ENCODE data around the gene UCMA. TPM values are rescaled to one million over a fixed set of nuclear protein-coding genes. Genes with fewer than 3 reads are reported as not detected.

UCMA gene
- total and polyA plus RNA-seq, 2 of the 4 experiments (the other 2 are of a cell fraction): not detected

DNA sequence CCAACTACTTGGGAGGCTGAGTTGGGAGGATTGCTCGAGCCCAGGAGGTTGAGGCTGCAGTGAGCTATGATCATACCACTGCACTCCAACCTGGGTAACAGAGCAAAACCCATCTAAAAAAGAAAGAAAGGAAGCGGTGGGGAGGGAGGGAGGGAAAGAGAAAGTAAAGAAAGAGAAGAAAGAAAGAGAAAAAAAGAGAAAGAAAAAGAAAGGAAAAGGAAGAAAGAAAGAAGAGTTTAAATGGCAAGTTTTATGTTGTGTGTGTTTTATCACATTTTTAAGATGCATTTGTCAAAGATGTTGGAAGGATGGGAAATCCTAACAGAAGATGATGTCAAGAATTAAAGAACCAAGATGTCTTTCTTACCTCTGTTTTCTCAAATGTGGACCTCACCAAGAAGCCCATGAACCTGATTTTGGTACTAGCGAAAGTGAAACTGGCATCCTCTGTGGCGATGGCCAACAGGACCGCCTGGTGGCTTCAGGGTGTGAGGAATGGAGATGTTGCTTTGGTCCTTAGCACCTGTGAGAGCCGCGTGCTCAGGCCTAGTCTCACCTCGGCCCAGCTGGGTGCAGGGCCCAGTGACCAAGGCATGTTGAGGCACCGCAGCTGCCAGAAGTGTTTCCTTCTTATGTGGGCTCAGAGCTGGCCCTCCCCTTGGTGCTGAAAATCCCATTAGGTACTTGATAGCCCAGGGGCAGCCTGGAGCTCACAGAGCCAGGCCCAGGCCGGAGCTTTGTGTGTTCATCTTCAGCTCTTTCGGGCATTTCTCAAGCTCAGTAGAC is 9.8 kb downstream of the UCMA start:
- H2BK20ac ChIP-seq (ENCODE audit: low read depth, low read length): no peak overlapping the region
- in situ Hi-C loops (cut with MboI; ENCODE audit: low sequenced_read_pairs): no loop called here
- H2AK9ac ChIP-seq (replicated peaks; ENCODE audit: low read depth, low read length, poor library complexity): no peak overlapping the region
- WGBS, 2 experiments (ENCODE audit: extremely low coverage in 2 of 2, insufficient read length in 1 of 2): no CpG with 5 or more reads among the region's 11 CpGs
- intact Hi-C loops (cut with micrococcal nuclease): no loop called here
- H3K23ac ChIP-seq (ENCODE audit: low read depth, low read length): no peak overlapping the region
- H3K56ac ChIP-seq (ENCODE audit: extremely low read depth, insufficient read depth, low read length): no peak overlapping the region
- H3K4me2 ChIP-seq (ENCODE audit: low read depth, low read length): no peak overlapping the region
- dilution Hi-C loops (cut with HindIII; ENCODE audit: low sequenced_read_pairs, unreplicated experiment): no loop called here
- H4K20me1 ChIP-seq (ENCODE audit: insufficient read depth, low read length): no peaks in the 10 kb centered on the region
- H2BK5ac ChIP-seq (ENCODE audit: low read depth, low read length, poor library complexity, severe bottlenecking): no peak overlapping the region
- no peaks in the 10 kb centered on the region for H3K9me3 ChIP-seq (ENCODE audit: control insufficient read depth, insufficient read depth, low read length)
- H3K14ac ChIP-seq (replicated peaks; ENCODE audit: low read depth, low read length): no peak overlapping the region
- no peak overlapping the region for H3K4ac ChIP-seq (ENCODE audit: low read depth, low read length)
- DNase-seq (no peak), ATAC-seq (ENCODE audit: low read depth) (no peak)
- H3K9me1 ChIP-seq (ENCODE audit: insufficient read depth, low read length): no peaks in the 10 kb centered on the region
- H3K9ac ChIP-seq (ENCODE audit: low read depth, low read length): no peak overlapping the region
- no peak overlapping the region for H2BK120ac ChIP-seq (ENCODE audit: low read depth, low read length)
- H3K27ac ChIP-seq (ENCODE audit: insufficient read depth, low read length): no peak overlapping the region
- no peak overlapping the region for H2AFZ ChIP-seq (replicated peaks; ENCODE audit: low read length, poor library complexity)
- no peak overlapping the region for H3K4me3 ChIP-seq (ENCODE audit: insufficient read depth, low read depth, low read length)
- TF ChIP-seq, protein P1, sequence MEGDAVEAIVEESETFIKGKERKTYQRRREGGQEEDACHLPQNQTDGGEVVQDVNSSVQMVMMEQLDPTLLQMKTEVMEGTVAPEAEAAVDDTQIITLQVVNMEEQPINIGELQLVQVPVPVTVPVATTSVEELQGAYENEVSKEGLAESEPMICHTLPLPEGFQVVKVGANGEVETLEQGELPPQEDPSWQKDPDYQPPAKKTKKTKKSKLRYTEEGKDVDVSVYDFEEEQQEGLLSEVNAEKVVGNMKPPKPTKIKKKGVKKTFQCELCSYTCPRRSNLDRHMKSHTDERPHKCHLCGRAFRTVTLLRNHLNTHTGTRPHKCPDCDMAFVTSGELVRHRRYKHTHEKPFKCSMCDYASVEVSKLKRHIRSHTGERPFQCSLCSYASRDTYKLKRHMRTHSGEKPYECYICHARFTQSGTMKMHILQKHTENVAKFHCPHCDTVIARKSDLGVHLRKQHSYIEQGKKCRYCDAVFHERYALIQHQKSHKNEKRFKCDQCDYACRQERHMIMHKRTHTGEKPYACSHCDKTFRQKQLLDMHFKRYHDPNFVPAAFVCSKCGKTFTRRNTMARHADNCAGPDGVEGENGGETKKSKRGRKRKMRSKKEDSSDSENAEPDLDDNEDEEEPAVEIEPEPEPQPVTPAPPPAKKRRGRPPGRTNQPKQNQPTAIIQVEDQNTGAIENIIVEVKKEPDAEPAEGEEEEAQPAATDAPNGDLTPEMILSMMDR (conservative IDR thresholded peaks at IDR 0.05; ENCODE audit: low read depth, low read length): no peak
- no peak for TF ChIP-seq MAZ (IDR thresholded peaks at IDR 0.05; ENCODE audit: borderline replicate concordance, low read depth, low read length)
- no peak for TF ChIP-seq MAFK (IDR thresholded peaks at IDR 0.05; ENCODE audit: low read depth, low read length)
- TF ChIP-seq POLR2A (IDR thresholded peaks at IDR 0.05; ENCODE audit: low read depth, low read length): no peak
- TF ChIP-seq RCOR1 (IDR thresholded peaks at IDR 0.05; ENCODE audit: insufficient replicate concordance, low read length): no peak
- TF ChIP-seq BHLHE40 (IDR thresholded peaks at IDR 0.05; ENCODE audit: low read depth, low read length): no peak
- no peak for TF ChIP-seq MXI1 (IDR thresholded peaks at IDR 0.05; ENCODE audit: borderline replicate concordance, low read depth, low read length)
- TF ChIP-seq, protein P2, sequence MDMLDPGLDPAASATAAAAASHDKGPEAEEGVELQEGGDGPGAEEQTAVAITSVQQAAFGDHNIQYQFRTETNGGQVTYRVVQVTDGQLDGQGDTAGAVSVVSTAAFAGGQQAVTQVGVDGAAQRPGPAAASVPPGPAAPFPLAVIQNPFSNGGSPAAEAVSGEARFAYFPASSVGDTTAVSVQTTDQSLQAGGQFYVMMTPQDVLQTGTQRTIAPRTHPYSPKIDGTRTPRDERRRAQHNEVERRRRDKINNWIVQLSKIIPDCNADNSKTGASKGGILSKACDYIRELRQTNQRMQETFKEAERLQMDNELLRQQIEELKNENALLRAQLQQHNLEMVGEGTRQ (IDR thresholded peaks at IDR 0.05; ENCODE audit: low read depth, low read length): no peak
- no peak for TF ChIP-seq RAD21 (IDR thresholded peaks at IDR 0.05; ENCODE audit: low read length)
- no peak overlapping the region for H4K5ac ChIP-seq (ENCODE audit: low read depth, low read length)
- H2BK15ac ChIP-seq (ENCODE audit: low read depth, low read length): no peak overlapping the region
- H3K18ac ChIP-seq (ENCODE audit: low read depth, low read length): no peak overlapping the region
- H3K36me3 ChIP-seq (ENCODE audit: control insufficient read depth, insufficient read depth, low read length): no peaks in the 10 kb centered on the region
- no TSS peak for BruUV-seq (replicated peaks)
- no peak overlapping the region for H2AK5ac ChIP-seq (ENCODE audit: low read depth, low read length)
- no peaks in the 10 kb centered on the region; the same call in 1 of the 2 replicates for H3K27me3 ChIP-seq (ENCODE audit: control insufficient read depth, insufficient read depth, low read length)
- no peaks in the 10 kb centered on the region for H3K4me1 ChIP-seq (ENCODE audit: control insufficient read depth, insufficient read depth, low read length)
- ChIA-PET POLR2A (ENCODE audit: unreplicated experiment) (no interaction called here), CTCF (interaction anchor here (0.9 kb wide), 1 partner anchor 103 kb away, joined by 3 read pairs; no protein-coding TSS in a partner anchor)
- no peaks in the 10 kb centered on the region for H3K79me1 ChIP-seq (ENCODE audit: low read depth in 1 of 2, low read length in 2 of 2)
- H4K91ac ChIP-seq (ENCODE audit: insufficient read depth, low read depth, low read length): no peak overlapping the region
- no peak overlapping the region for H4K8ac ChIP-seq (ENCODE audit: low read depth in 2 of 2, low read length in 2 of 2)
